Neural progenitor cell (in vitro differentiated cells): ENCODE measurements around the gene DHRS9.
"Not testable (repeated sequence)": the region's sequence is repeated elsewhere in the genome, so short reads cannot be mapped to it uniquely, and the experiment has no call there.

Experiments used
- EZH2 ChIP-seq: fragments of 200-600 bp; sonication (generic); IDR thresholded peaks from 2 replicates; pipeline ENCODE4 v1.6.1; 2017; ENCODE audit warnings: antibody characterized with exemption, mild to moderate bottlenecking, moderate library complexity
- TF ChIP-seq, protein P1 (sequence below): fragments of 200-600 bp; sonication (generic); IDR thresholded peaks from 2 replicates; pipeline ENCODE4 v1.5.1; 2017; ENCODE audit warnings: antibody characterized with exemption, mild to moderate bottlenecking

DNA sequence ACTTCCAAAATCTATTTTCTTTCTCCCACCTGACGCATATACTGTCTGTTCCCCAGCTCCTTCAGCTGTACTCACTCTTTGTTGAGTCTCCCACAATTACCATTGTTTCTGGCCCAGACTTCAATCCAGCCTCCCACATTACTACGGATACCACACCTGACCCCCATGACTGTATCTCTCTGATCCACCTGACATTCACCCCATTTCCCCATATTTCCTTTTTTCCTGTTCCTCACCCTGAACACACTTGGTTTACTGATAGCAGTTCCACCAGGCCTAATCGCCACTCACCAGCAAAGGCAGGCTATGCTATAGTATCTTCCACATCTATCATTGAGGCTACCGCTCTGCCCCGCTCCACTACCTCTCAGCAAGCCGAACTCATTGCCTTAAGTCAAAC is 64.9 kb downstream of the DHRS9 start:
- TF ChIP-seq, protein P1, sequence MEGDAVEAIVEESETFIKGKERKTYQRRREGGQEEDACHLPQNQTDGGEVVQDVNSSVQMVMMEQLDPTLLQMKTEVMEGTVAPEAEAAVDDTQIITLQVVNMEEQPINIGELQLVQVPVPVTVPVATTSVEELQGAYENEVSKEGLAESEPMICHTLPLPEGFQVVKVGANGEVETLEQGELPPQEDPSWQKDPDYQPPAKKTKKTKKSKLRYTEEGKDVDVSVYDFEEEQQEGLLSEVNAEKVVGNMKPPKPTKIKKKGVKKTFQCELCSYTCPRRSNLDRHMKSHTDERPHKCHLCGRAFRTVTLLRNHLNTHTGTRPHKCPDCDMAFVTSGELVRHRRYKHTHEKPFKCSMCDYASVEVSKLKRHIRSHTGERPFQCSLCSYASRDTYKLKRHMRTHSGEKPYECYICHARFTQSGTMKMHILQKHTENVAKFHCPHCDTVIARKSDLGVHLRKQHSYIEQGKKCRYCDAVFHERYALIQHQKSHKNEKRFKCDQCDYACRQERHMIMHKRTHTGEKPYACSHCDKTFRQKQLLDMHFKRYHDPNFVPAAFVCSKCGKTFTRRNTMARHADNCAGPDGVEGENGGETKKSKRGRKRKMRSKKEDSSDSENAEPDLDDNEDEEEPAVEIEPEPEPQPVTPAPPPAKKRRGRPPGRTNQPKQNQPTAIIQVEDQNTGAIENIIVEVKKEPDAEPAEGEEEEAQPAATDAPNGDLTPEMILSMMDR = not testable (repeated sequence)
- not testable (repeated sequence) for TF ChIP-seq EZH2
